Upper lobe of left lung (tissue), 4 donors: ENCODE measurements around the gene MPRIP.

Experiments
- EP300 ChIP-seq, 4 donors: sonication (generic); formaldehyde crosslinking; IDR thresholded peaks; one replicate each; pipeline ENCODE4 v1.5.1; 2017; ENCODE audit warnings: antibody characterized with exemption in 4 of 4, control low read depth in 2 of 4
- POLR2A ChIP-seq, 4 donors: fragments of 450-650 bp; IDR thresholded peaks; one replicate each; pipeline ENCODE4 v1.5.1; 2016 to 2017; ENCODE audit warnings: antibody characterized with exemption in 4 of 4, mild to moderate bottlenecking in 2 of 4
- POLR2AphosphoS5 ChIP-seq, 2 donors: sonication (generic); formaldehyde crosslinking; IDR thresholded peaks; one replicate each; pipeline ENCODE4 v1.5.1; 2017; ENCODE audit warnings: antibody characterized with exemption in 2 of 2
- TF ChIP-seq, protein P1 (sequence below), 6 experiments: fragments of 450-650 bp in 4 of 6; fragments of 200-600 bp in 2 of 6; sonication (generic) in 2 of 6; IDR thresholded peaks; one replicate each; pipeline ENCODE4 v1.5.1; 2016 to 2019; ENCODE audit warnings: antibody characterized with exemption in 6 of 6

DNA sequence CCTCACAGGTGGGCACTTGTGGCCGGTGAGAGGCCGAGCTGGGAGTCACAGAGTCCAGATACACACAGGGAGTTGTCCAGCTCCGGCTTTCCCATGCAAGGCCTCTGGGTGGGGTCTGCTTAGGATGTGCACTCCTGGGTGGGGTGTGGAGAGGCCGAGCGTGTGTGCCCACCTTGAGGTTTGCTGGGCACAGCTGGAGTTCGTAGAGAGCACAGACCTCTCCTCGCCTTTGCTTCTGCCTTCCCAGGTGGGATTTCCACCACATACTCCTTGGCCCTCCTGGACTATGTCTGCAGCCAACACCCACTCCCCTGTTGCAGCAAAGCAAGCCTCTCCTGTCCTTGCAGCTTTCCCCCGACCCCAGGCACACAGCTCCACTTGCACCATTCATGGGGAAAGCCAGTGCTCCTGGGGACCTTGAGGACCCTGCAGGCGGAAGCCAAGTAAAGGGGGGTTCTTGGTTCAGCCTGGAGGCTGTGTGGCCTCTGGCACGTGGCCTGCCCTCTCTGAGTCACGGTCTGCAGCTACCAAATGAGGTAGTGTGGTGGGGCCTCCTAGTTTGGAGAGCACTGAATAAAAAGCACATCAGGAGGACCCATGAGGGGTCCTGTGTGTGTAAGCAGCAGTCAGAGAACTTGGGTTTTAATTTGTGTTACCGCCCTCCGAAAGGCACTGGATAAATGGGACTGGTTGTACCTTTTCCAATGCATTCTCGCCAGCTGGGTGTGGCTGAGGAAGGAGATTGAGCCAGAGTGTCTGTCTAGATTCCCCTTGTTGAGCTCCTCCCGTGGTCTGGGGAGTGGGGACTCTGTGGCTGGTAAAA, 31.5 kb downstream of the MPRIP start:
- TF ChIP-seq, protein P1, sequence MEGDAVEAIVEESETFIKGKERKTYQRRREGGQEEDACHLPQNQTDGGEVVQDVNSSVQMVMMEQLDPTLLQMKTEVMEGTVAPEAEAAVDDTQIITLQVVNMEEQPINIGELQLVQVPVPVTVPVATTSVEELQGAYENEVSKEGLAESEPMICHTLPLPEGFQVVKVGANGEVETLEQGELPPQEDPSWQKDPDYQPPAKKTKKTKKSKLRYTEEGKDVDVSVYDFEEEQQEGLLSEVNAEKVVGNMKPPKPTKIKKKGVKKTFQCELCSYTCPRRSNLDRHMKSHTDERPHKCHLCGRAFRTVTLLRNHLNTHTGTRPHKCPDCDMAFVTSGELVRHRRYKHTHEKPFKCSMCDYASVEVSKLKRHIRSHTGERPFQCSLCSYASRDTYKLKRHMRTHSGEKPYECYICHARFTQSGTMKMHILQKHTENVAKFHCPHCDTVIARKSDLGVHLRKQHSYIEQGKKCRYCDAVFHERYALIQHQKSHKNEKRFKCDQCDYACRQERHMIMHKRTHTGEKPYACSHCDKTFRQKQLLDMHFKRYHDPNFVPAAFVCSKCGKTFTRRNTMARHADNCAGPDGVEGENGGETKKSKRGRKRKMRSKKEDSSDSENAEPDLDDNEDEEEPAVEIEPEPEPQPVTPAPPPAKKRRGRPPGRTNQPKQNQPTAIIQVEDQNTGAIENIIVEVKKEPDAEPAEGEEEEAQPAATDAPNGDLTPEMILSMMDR (IDR thresholded peaks at IDR 0.05), result no peak
- TF ChIP-seq POLR2A (IDR thresholded peaks at IDR 0.05) (no peak), EP300 (IDR thresholded peaks at IDR 0.05) (no peak), POLR2AphosphoS5 (IDR thresholded peaks at IDR 0.05) (no peak)
